ENCODE measurements around the gene ATM.
A peak's percentile ranks its signal among the peaks of the same experiment; 100 is the strongest.

- no peak for TF ChIP-seq CTCF (IDR thresholded peaks at IDR 0.05; ENCODE audit: insufficient read depth, low read length)
- TF ChIP-seq REST (IDR thresholded peaks at IDR 0.05; ENCODE audit: insufficient replicate concordance, low read depth) = no peak
- TF ChIP-seq POLR2AphosphoS5 (IDR thresholded peaks at IDR 0.05; ENCODE audit: low read depth) = peak; percentile 22; the same call in 1 of the 2 replicates
- TF ChIP-seq GABPA (IDR thresholded peaks at IDR 0.05; ENCODE audit: low read depth) = no peak
- TF ChIP-seq SPI1 (IDR thresholded peaks at IDR 0.05; ENCODE audit: borderline replicate concordance, low read depth) = peak; percentile 12; the same call in 1 of the 2 replicates
Observed at GRCh38 chr11:108199446-108200321, 23.2 kb upstream of the ATM start.
